ENCODE data around the gene LARP6.

- no peak for TF ChIP-seq EZH2 (IDR thresholded peaks at IDR 0.05; ENCODE audit: low read depth)
- no peak for TF ChIP-seq CTCF (conservative IDR thresholded peaks at IDR 0.05)
These were observed 38.4 kb downstream of the LARP6 start for GRCh38 chr15:70815604-70816003.

Data from PC-9 (cell line).